Left renal pelvis (tissue), 4 donors: ENCODE results near the gene BOC. TPM values are rescaled to one million over a fixed set of nuclear protein-coding genes. Genes with fewer than 3 reads are reported as not detected.
A peak's percentile ranks its signal among the peaks of the same experiment; 100 is the strongest.

Experiments
- DNase-seq, 4 donors: peaks; one replicate each; pipeline ENCODE4 v3.0.0-alpha.2; 2013; ENCODE audit warnings: low read depth in 4 of 4, low spot score in 3 of 4
- polyA plus RNA-seq, 4 donors: library from polyadenylated mRNA; unstranded; fragments of 120-200 nt; gene quantifications; one replicate each; pipeline ENCODE4 v1.2.1, GENCODE V29; 2013; ENCODE audit not compliant: insufficient read length in 4 of 4

BOC gene
- polyA plus RNA-seq, 4 donors: 26.0 to 167 (median 34.6) TPM

GRCh38 chr3:113185194-113185835, 26.0 kb upstream of the BOC start:
- no peak for DNase-seq

GRCh38 chr3:113186566-113186965, 24.8 kb upstream of the BOC start:
- DNase-seq: no peak

- no peak for DNase-seq
Measured at GRCh38 chr3:113193288-113193687, 18.1 kb upstream of the BOC start.

GRCh38 chr3:113193719-113194118, 17.6 kb upstream of the BOC start:
- DNase-seq: no peak

GRCh38 chr3:113194823-113195401, 16.4 kb upstream of the BOC start:
- DNase-seq: no peak

GRCh38 chr3:113200351-113200750, 11.0 kb upstream of the BOC start:
- DNase-seq: no peak

- no peak for DNase-seq
Measured at GRCh38 chr3:113200946-113201345, 10.4 kb upstream of the BOC start.

- no peak for DNase-seq
Measured at GRCh38 chr3:113204371-113204770, 7.0 kb upstream of the BOC start.

GRCh38 chr3:113205481-113205880, 5.9 kb upstream of the BOC start:
- no peak for DNase-seq

GRCh38 chr3:113210604-113211329, 590 bp upstream of the BOC start:
- DNase-seq: peak in 2 of 4 donors; percentile 29 to 45

GRCh38 chr3:113212150-113212843, 940 bp downstream of the BOC start:
- DNase-seq: peak in 1 of 4 donors; percentile 33

GRCh38 chr3:113212844-113213375, 1.6 kb downstream of the BOC start:
- DNase-seq: no peak

- no peak for DNase-seq
Measured at GRCh38 chr3:113213896-113214587, 2.7 kb downstream of the BOC start.

GRCh38 chr3:113214917-113215595, 3.7 kb downstream of the BOC start:
- no peak for DNase-seq

- DNase-seq: no peak
Measured at GRCh38 chr3:113216393-113216792, 5.0 kb downstream of the BOC start.

GRCh38 chr3:113218011-113218680, 6.8 kb downstream of the BOC start:
- DNase-seq: no peak

- no peak for DNase-seq
Measured at GRCh38 chr3:113218681-113219045, 7.3 kb downstream of the BOC start.

- no peak for DNase-seq
Measured at GRCh38 chr3:113219605-113220300, 8.4 kb downstream of the BOC start.

GRCh38 chr3:113220721-113221120, 9.4 kb downstream of the BOC start:
- no peak for DNase-seq
